ENCODE data around the gene PPP1R3E. TPM values are rescaled to one million over a fixed set of nuclear protein-coding genes. Genes with fewer than 3 reads are reported as not detected.

PPP1R3E gene
- total RNA-seq, 4 donors from 2014 or later, result 15.3 to 29.9 (median 22.5) TPM

DNA sequence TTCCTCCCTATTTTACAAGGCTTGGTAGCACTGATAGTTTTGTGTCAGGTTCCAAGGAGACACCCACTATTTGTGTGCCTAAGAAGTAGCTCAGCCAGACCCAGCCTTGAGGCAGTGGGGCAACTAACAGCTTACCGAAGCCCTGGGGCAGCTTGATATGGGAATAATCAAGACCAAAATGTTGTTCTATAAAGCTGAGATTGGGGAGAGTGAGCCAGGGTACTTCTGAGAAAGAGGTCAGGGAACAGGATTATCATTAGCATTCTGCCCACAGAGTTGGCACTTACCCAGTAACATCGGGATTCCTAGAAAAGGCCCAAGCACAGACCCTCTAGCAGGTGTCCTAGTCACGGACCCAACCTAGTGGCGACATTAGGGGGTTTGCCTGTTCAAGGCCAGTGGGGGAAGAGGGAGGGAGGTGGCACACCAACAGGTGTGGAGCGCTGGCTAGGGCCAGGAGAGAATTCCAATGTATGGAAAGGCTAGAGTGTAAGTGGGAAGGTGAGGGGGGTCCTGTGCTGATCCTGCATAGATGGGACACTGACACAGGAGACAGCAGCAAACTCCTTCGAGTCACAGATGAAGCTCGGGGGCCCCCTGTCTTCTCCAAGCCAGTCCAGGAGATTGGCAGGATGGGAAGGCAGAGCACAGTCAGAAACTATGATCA lies 4.9 kb downstream of the PPP1R3E start:
- no peak for TF ChIP-seq EP300 (IDR thresholded peaks at IDR 0.05)
- TF ChIP-seq CTCF (IDR thresholded peaks at IDR 0.05), result no peak
- no peak for TF ChIP-seq POLR2AphosphoS5 (IDR thresholded peaks at IDR 0.05)
- no peak for TF ChIP-seq POLR2A (IDR thresholded peaks at IDR 0.05)
- peak; percentile 28 to 29 for DNase-seq (ENCODE audit: low spot score in 2 of 2)
- Histone ChIP-seq H3K9me3 (no peaks in the 10 kb centered on the region), H3K27me3 (no peaks in the 10 kb centered on the region), H3K4me1 (peaks cover 55% of the 10 kb centered on the region), H3K4me3 (no peak overlapping the region), H3K27ac (peak overlapping the region; percentile 93), H3K36me3 (peaks cover 6% of the 10 kb centered on the region)
- WGBS, result 85% methylated on average over 7 of the region's 7 CpGs

GRCh38 chr14:23297096-23297495 lies 5.6 kb downstream of the PPP1R3E start:
- TF ChIP-seq EP300 (IDR thresholded peaks at IDR 0.05) (no peak), POLR2AphosphoS5 (IDR thresholded peaks at IDR 0.05) (no peak), CTCF (IDR thresholded peaks at IDR 0.05) (no peak), POLR2A (IDR thresholded peaks at IDR 0.05) (no peak)
- WGBS, result 84% methylated on average over 7 of the region's 7 CpGs
- DNase-seq (ENCODE audit: low spot score in 2 of 2), result peak in 1 of 2 donors; percentile 11
- Histone ChIP-seq H3K9me3 (no peaks in the 10 kb centered on the region), H3K36me3 (peaks cover 6% of the 10 kb centered on the region), H3K4me3 (no peak overlapping the region), H3K27me3 (no peaks in the 10 kb centered on the region), H3K27ac (peak overlapping the region; percentile 93), H3K4me1 (peaks cover 53% of the 10 kb centered on the region)

DNA sequence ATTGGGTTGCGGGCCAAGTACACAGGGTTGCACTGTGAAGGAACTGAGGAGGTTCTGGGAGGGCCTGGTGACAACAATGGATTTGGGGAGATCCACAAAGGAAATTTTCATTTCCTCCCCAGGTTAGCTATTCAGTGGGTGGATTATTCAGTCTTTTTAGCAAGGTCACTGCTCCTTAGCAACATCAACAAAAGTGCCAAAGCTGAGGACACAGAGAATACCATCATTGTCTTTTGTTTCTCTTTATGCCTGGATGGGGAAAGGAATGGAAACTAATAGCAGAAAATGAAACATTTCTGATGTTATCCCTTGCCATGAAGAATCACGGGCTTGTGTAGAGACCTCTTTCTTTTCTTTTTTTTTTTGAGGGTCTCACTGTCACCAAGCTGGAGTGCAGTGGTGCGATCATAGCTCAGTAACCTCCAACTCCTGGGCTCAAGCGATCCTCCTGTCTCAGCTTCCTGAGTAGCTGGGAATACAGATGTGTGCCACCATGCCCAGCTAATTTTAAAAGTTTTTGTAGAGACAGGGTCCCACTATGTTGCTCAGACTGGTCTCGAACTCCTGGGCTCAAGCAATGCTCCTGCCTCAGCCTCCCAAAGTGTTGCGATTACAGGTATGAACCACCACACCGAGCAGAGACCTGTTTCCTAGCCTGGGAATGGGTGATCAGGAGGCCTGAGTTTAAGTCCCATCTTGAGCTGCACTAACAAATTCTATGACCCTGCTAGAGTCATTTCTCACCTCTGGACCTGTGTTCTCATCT lies 6.5 kb downstream of the PPP1R3E start:
- WGBS, result 92% methylated on average over 7 of the region's 7 CpGs
- H3K4me1 ChIP-seq, result peaks cover 53% of the 10 kb centered on the region
- H3K36me3 ChIP-seq, result peaks cover 6% of the 10 kb centered on the region
- H3K4me3 ChIP-seq, result no peak overlapping the region
- TF ChIP-seq CTCF (IDR thresholded peaks at IDR 0.05) (no peak), EP300 (IDR thresholded peaks at IDR 0.05) (no peak), POLR2AphosphoS5 (IDR thresholded peaks at IDR 0.05) (no peak), POLR2A (IDR thresholded peaks at IDR 0.05) (no peak)
- no peaks in the 10 kb centered on the region for H3K27me3 ChIP-seq
- H3K27ac ChIP-seq, result no peak overlapping the region
- no peaks in the 10 kb centered on the region for H3K9me3 ChIP-seq
- DNase-seq (ENCODE audit: low spot score in 2 of 2), result no peak

DNA sequence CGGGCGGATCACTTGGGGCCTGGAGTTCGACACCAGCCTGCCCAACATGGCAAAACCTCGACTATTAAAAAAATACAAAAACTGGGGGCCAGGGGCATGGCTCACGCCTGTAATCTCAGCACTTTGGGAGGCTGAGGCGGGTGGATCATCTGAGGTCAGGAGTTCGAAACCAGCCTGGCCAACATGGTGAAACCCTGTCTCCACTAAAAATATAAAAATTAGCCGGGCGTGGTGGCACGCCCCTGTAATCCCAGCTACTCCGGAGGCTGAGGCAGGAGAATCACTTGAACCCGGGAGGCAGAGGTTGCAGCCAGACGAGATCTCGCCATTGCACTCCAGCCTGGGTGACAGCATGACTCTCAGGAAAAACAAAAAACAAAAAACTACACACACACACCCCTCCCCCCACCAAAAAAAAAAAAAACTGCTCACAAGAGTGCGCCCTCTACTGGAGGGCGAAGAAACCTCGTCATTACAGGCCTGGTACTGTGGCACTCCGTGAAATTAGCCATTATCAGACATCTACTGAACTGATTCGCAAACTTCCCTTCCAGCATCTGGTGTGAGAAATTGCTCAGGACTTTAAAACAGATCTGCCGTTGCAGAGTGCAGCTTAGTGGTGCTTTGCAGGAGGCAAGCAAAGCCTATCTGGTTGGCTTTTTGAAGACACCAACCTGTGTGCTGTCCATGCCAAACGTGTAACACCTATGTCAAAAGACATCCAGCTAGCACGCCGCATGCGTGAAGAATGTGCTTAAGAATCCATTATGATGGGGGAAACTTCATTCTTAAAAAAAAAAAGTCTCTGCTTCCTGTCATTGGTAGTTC lies 7.7 kb downstream of the PPP1R3E start:
- peak; percentile 79 to 81 for TF ChIP-seq CTCF (IDR thresholded peaks at IDR 0.05)
- TF ChIP-seq POLR2AphosphoS5 (IDR thresholded peaks at IDR 0.05), result no peak
- TF ChIP-seq POLR2A (IDR thresholded peaks at IDR 0.05), result no peak
- Histone ChIP-seq H3K4me3 (no peak overlapping the region), H3K27me3 (no peaks in the 10 kb centered on the region), H3K36me3 (peaks cover 6% of the 10 kb centered on the region), H3K9me3 (no peaks in the 10 kb centered on the region), H3K4me1 (peaks cover 43% of the 10 kb centered on the region), H3K27ac (no peak overlapping the region)
- WGBS, result 20% methylated on average over 24 of the region's 24 CpGs
- DNase-seq (ENCODE audit: low spot score in 2 of 2), result no peak
